Keratinocyte (primary cell): ENCODE data around the gene ATP1A2. TPM values are rescaled to one million over a fixed set of nuclear protein-coding genes. Genes with fewer than 3 reads are reported as not detected.

ENCODE experiments used
- DNase-seq: peaks from one replicate; pipeline ENCODE4 v3.0.0-alpha.2; 2011; ENCODE audit warnings: low read depth, missing footprints, low spot score
- FAIRE-seq: peaks from 2 replicates; lab custom pipeline; 2011; peaks lifted over from hg19 to GRCh38; lab: Jason Lieb, UNC
- H2AFZ ChIP-seq: 2 replicates; pipeline ENCODE4 v1.6.0; 2012; ENCODE audit warnings: low read length, control low read depth, inconsistent platforms; ENCODE audit not compliant: control insufficient read depth
- H3K27ac ChIP-seq: 2 replicates; pipeline ENCODE4 v1.5.1; 2011; ENCODE audit warnings: low read length; ENCODE audit not compliant: control insufficient read depth, insufficient read depth
- H3K27me3 ChIP-seq: 3 replicates; pipeline ENCODE4 v1.6.0; 2011; ENCODE audit warnings: low read length; ENCODE audit not compliant: control insufficient read depth, insufficient read depth; ENCODE audit errors: extremely low read depth
- H3K36me3 ChIP-seq, 2 experiments: 2 replicates in 1 of 2; 3 replicates in 1 of 2; pipeline ENCODE4 v1.5.1; 2011; ENCODE audit warnings: low read length in 2 of 2, mild to moderate bottlenecking in 1 of 2; ENCODE audit not compliant: control insufficient read depth in 2 of 2, insufficient read depth in 2 of 2; ENCODE audit errors: extremely low read depth in 1 of 2
- H3K4me1 ChIP-seq: 3 replicates; pipeline ENCODE4 v1.5.1; 2011; ENCODE audit warnings: low read length; ENCODE audit not compliant: control insufficient read depth, insufficient read depth; ENCODE audit errors: extremely low read depth
- H3K4me2 ChIP-seq: 3 replicates; pipeline ENCODE4 v1.6.0; 2011; ENCODE audit warnings: low read depth, low read length; ENCODE audit not compliant: control insufficient read depth, insufficient read depth; ENCODE audit errors: extremely low read depth
- H3K4me3 ChIP-seq, 3 experiments: fragments of 200-600 bp in 1 of 3; sonication (generic) in 1 of 3; 2 replicates in 2 of 3; 3 replicates in 1 of 3; pipeline ENCODE4 v1.5.1; 2011 to 2016; ENCODE audit warnings: low read length in 3 of 3, mild to moderate bottlenecking in 3 of 3, control low read depth in 2 of 3, inconsistent platforms in 1 of 3, low read depth in 1 of 3, mixed read lengths in 1 of 3, mixed run types in 1 of 3, moderate library complexity in 1 of 3; ENCODE audit not compliant: control insufficient read depth in 2 of 3, insufficient read depth in 2 of 3; ENCODE audit errors: extremely low read depth in 1 of 3
- H3K79me2 ChIP-seq: 2 replicates; pipeline ENCODE4 v1.6.0; 2012; ENCODE audit warnings: low read length; ENCODE audit not compliant: control insufficient read depth, insufficient read depth
- H3K9ac ChIP-seq: 3 replicates; pipeline ENCODE4 v1.6.0; 2011; ENCODE audit warnings: low read length; ENCODE audit not compliant: control insufficient read depth, insufficient read depth; ENCODE audit errors: extremely low read depth
- H3K9me1 ChIP-seq: 3 replicates; pipeline ENCODE4 v1.6.0; 2011; ENCODE audit warnings: low read length; ENCODE audit not compliant: control insufficient read depth, insufficient read depth; ENCODE audit errors: extremely low read depth
- H3K9me3 ChIP-seq: 2 replicates; pipeline ENCODE4 v1.5.1; 2012; ENCODE audit warnings: low read depth, low read length; ENCODE audit not compliant: control insufficient read depth
- H4K20me1 ChIP-seq: 3 replicates; pipeline ENCODE4 v1.6.0; 2011; ENCODE audit warnings: low read length; ENCODE audit not compliant: control insufficient read depth, insufficient read depth; ENCODE audit errors: extremely low read depth
- CTCF ChIP-seq, 3 experiments: IDR thresholded peaks in 1 of 3; conservative IDR thresholded peaks in 1 of 3; optimal IDR thresholded peaks in 1 of 3; 2 replicates in 2 of 3; 3 replicates in 1 of 3; pipeline versions ENCODE3 to v1.5.1; 2011; ENCODE audit warnings: low read length in 3 of 3, mild to moderate bottlenecking in 3 of 3, moderate library complexity in 2 of 3, control low read depth in 1 of 3, inconsistent platforms in 1 of 3; ENCODE audit not compliant: insufficient read depth in 2 of 3; ENCODE audit errors: extremely low read depth in 1 of 3
- EZH2 ChIP-seq: IDR thresholded peaks from one replicate; pipeline ENCODE4 v1.6.1; 2012; ENCODE audit warnings: inconsistent platforms, mild to moderate bottlenecking, low read length, moderate library complexity
- dilution Hi-C: fragments of 300-500 bp; cut with MboI; formaldehyde crosslinking; loops from one replicate; pipeline ENCODE4 v1.7.0; 2020; ENCODE audit warnings: low sequenced_read_pairs; ENCODE audit not compliant: extremely low pct_ligation_motif_present
- polyA plus RNA-seq, 5 experiments: library from polyadenylated mRNA; depleted of rRNA in 3 of 5; stranded (reverse) in 3 of 5; stranded (forward) in 1 of 5; unstranded in 1 of 5; fragments of >200 nt; gene quantifications; 1 replicate in 1 of 5; 2 replicates in 3 of 5; 3 replicates in 1 of 5; pipeline versions ENCODE4 v1.2.1 to v1.2.3, GENCODE V29; 2011 to 2012; ENCODE audit warnings: missing spikeins in 2 of 5, low read depth in 1 of 5, low replicate concordance in 1 of 5

ATP1A2 gene
- polyA plus RNA-seq, 1 donor (not counting 4 experiments of a cell fraction or from before 2014, with no cell fraction given), result not detected

DNA sequence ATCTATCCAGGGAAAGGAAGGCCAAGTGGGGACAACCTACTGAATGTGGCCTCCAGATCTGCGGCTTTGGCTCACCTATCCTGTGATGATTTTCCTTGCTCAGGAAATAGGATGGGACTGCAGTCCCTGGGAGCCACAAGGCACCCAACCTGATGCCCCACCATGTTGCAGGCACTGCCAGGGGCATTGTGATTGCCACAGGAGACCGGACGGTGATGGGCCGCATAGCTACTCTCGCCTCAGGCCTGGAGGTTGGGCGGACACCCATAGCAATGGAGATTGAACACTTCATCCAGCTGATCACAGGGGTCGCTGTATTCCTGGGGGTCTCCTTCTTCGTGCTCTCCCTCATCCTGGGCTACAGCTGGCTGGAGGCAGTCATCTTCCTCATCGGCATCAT lies 11.8 kb downstream of the ATP1A2 start:
- no peak for DNase-seq
- H3K27me3 ChIP-seq, result peaks cover 11% of the 10 kb centered on the region
- H3K4me3 ChIP-seq, result no peak overlapping the region
- no peak for FAIRE-seq
- no peaks in the 10 kb centered on the region for H3K36me3 ChIP-seq
- no peak for TF ChIP-seq CTCF (optimal IDR thresholded peaks at IDR 0.05 in 1 of 3, IDR thresholded peaks at IDR 0.05 in 1 of 3, conservative IDR thresholded peaks at IDR 0.05 in 1 of 3; ENCODE audit: extremely low read depth in 1 of 3, insufficient read depth in 2 of 3, low read length in 3 of 3)
- no peak for TF ChIP-seq EZH2
- H3K4me1 ChIP-seq, result peaks cover 20% of the 10 kb centered on the region
- H4K20me1 ChIP-seq, result no peaks in the 10 kb centered on the region
- no peak overlapping the region for H3K9ac ChIP-seq
- H3K27ac ChIP-seq, result no peak overlapping the region
- H3K9me1 ChIP-seq, result no peaks in the 10 kb centered on the region
- no peak overlapping the region for H3K4me2 ChIP-seq
- dilution Hi-C loops, result no loop called here
- no peak overlapping the region for H2AFZ ChIP-seq
- H3K79me2 ChIP-seq, result no peaks in the 10 kb centered on the region
- no peaks in the 10 kb centered on the region for H3K9me3 ChIP-seq

GRCh38 chr1:160127865-160128523 lies 12.4 kb downstream of the ATP1A2 start:
- no peak overlapping the region for H3K9ac ChIP-seq
- TF ChIP-seq CTCF (optimal IDR thresholded peaks at IDR 0.05 in 1 of 3, IDR thresholded peaks at IDR 0.05 in 1 of 3, conservative IDR thresholded peaks at IDR 0.05 in 1 of 3; ENCODE audit: extremely low read depth in 1 of 3, insufficient read depth in 2 of 3, low read length in 3 of 3), result no peak
- TF ChIP-seq EZH2, result no peak
- no peaks in the 10 kb centered on the region for H3K9me3 ChIP-seq
- H3K4me2 ChIP-seq, result no peak overlapping the region
- no peak for DNase-seq
- H2AFZ ChIP-seq, result no peak overlapping the region
- H3K4me1 ChIP-seq, result peaks cover 20% of the 10 kb centered on the region
- H3K79me2 ChIP-seq, result no peaks in the 10 kb centered on the region
- no peak for FAIRE-seq
- H3K27me3 ChIP-seq, result peaks cover 16% of the 10 kb centered on the region
- no peaks in the 10 kb centered on the region for H3K36me3 ChIP-seq
- H3K9me1 ChIP-seq, result no peaks in the 10 kb centered on the region
- H4K20me1 ChIP-seq, result no peaks in the 10 kb centered on the region
- dilution Hi-C loops, result no loop called here
- H3K27ac ChIP-seq, result no peak overlapping the region
- no peak overlapping the region for H3K4me3 ChIP-seq
